WI38 (cell line): ENCODE results near the gene DDX17.
A peak's percentile ranks its signal among the peaks of the same experiment; 100 is the strongest.
"Not testable (repeated sequence)": the region's sequence is repeated elsewhere in the genome, so short reads cannot be mapped to it uniquely, and the experiment has no call there.

Source experiments
- H3K4me3 ChIP-seq: 2 replicates; pipeline ENCODE4 v1.5.1; 2011; ENCODE audit warnings: low read depth, mild to moderate bottlenecking, control low read depth, low read length
- TF ChIP-seq, protein P1 (sequence below): IDR thresholded peaks from 2 replicates; pipeline ENCODE4 v1.5.1; 2012; ENCODE audit warnings: low read depth, mild to moderate bottlenecking, control low read depth, low read length

The DDX17 gene

DNA sequence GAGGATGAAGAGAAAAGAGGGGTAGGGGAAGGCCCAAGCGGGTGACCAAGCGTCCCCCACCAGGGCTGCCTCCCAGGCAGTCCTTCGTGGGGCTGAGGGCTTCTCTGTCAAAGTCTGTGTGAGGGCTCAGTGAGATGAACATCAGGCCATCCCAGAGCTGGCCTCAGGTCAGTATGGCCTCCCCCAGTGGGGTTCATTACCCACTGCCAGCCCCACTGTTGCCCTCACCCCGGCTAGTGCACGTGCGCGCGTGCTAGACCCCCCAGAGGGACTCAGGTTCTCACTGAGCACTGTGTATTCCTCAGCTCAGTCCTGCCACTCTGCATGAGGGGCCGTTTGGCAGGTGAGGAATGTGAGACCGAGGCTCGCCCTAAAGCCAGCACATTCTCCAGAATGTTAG is 34.9 kb downstream of the DDX17 start:
- TF ChIP-seq, protein P1, sequence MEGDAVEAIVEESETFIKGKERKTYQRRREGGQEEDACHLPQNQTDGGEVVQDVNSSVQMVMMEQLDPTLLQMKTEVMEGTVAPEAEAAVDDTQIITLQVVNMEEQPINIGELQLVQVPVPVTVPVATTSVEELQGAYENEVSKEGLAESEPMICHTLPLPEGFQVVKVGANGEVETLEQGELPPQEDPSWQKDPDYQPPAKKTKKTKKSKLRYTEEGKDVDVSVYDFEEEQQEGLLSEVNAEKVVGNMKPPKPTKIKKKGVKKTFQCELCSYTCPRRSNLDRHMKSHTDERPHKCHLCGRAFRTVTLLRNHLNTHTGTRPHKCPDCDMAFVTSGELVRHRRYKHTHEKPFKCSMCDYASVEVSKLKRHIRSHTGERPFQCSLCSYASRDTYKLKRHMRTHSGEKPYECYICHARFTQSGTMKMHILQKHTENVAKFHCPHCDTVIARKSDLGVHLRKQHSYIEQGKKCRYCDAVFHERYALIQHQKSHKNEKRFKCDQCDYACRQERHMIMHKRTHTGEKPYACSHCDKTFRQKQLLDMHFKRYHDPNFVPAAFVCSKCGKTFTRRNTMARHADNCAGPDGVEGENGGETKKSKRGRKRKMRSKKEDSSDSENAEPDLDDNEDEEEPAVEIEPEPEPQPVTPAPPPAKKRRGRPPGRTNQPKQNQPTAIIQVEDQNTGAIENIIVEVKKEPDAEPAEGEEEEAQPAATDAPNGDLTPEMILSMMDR, result no peak
- H3K4me3 ChIP-seq, result no peak overlapping the region

DNA sequence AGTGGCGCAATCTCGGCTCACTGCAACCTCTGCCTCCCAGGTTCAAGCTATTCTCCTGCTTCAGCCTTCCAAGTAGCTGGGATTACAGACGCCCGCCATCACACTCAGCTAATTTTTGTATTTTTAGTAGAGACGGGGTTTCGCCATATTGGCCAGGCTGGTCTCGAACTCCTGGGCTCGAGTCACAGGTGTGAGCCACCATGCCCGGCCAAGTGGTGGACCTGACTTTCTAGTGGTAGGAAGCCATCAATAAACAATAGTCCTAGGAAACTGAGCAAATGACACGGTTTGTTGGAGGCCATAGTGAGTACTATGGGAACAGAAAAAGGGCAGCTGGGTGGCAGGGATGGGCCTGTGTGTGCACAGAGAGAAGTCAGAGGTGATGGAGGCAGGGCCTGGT is 35.9 kb downstream of the DDX17 start:
- H3K4me3 ChIP-seq, result not testable (repeated sequence)

DNA sequence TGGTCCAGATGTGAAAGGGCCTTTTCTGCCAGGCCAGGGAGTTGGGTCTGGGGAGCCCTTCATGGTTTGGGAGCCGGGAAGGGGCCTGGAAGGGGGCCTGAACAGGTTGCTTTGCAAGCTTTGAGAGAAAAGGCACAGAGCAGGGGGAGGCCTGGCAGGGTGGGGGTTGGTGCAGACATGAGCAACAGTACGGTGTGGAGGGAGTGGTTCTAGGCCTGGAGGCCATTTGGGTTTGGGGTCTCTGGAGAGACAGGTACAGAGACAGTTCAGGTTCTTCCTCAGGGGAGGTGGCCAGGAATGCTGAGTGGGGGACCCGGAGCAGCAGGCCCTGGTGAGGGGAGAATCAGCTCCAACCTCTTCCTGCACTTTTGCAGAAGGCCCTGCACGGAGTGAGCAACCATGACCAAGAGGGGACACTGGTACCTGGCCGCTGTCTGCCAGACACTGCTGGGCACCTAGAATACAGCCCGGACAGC is 36.8 kb downstream of the DDX17 start:
- peak overlapping the region; percentile 92 for H3K4me3 ChIP-seq
- TF ChIP-seq, protein P1, result no peak

DNA sequence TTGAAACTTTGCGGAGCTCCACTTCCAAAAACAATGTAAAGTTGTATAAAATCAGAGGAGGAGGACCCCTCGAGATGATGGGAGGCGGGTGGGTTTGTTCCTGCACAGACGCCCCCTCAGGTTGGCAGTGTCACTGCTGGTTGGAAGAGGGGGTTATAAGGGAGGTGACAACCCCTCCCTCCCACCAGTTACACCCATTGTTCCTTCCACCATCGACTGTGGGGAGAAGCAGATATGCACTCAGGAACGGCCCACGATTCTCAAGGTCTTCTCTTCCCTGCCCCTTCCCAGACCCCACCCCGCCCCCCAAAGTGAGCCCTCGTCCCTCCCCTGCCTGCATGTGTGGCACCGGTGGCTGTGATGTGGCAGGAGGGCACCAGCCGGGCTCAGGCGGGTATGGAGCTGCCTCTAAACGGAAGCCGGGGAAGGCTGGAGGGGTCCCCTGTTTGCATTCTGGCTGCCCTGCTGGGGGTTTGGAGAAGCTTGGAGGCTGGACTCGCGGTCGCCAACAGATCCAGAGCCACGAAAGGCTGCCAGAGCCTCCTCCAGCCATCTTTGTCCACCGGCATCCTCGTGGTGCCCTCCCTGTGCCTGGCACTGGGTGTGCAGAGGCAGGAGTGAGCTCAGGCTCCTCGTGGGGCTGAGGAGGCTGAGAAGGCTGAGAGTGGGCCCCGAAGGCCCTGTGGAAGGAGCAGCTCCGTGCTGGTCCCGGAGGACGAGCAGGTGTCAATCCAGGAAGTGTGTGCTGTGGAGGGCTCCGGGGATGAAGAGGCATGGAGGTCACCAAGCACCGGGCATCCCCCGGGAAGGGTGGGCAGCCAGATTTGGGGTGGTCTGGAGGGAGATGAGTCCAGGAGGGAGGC is 37.4 kb downstream of the DDX17 start:
- H3K4me3 ChIP-seq, result peak overlapping the region; percentile 92
- TF ChIP-seq, protein P1, result peak; percentile 26; the same call in 1 of the 2 replicates

- TF ChIP-seq, protein P1, result no peak
- H3K4me3 ChIP-seq, result peak within 1 kb of the TSS; percentile 92
Measured at GRCh38 chr22:38467904-38468442, 38.1 kb downstream of the DDX17 start, which contains the start of gene KDELR3. KDELR3 (plus strand) TSS chr22:38468096; CDS start chr22:38468234, 138 bp downstream.

GRCh38 chr22:38467438-38467903 is 38.6 kb downstream of the DDX17 start:
- TF ChIP-seq, protein P1, result no peak
- peak overlapping the region; percentile 92 for H3K4me3 ChIP-seq

DNA sequence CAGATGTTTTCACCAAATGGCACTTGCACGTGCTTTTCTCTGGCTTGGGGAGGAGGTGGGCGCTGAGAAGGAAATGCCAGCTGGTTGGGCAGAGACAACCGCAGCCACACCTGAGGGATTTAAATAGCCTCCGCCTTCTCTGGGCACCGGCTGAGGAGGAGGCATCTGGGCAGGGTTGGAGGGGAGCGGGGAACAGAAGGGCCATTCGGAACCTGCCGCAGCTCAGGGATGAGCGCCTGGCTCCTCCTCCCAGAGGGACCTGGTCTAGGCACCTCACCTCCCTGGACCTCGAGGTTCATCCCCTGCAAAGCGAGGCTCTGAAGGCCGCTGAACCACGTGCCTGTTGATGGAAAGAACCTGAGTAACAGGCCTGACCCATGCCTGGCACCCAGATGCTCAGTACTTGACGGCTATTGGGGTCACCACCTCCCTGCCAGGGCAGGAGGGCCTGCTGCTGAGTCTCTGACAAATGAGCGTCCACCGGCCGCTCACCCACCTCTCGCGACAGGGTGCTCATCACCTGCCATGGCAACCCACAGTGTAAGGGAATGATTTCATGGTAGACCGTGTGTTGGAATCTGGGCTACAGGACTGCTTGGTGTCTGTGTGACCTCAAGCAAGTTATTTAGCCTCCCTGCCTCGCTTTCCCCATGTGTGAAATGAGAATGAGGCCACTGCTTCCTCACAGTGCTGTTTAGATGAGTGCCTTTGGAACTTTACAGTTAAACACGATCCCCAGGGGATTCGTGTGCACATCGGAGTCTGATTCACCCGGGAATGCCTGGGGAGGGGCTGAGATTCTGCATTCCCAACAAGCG is 40.2 kb downstream of the DDX17 start:
- TF ChIP-seq, protein P1, result no peak
- no peak overlapping the region for H3K4me3 ChIP-seq
